Measurements from ENCODE around the gene MUC16.

MUC16 gene

GRCh38 chr19:9052894-9053293 is 42.7 kb upstream of the MUC16 start:
- no peak overlapping the region for H3K4me3 ChIP-seq (ENCODE audit: low read depth, low read length)
- no peak for DNase-seq (ENCODE audit: low read depth)
- TF ChIP-seq CTCF (IDR thresholded peaks at IDR 0.05; ENCODE audit: low read depth, low read length, missing control alignments): no peak
- in situ Hi-C loops (cut with HindIII; ENCODE audit: low sequenced_read_pairs): no loop called here

GRCh38 chr19:9046694-9047093 is 36.5 kb upstream of the MUC16 start:
- TF ChIP-seq CTCF (IDR thresholded peaks at IDR 0.05; ENCODE audit: low read depth, low read length, missing control alignments): no peak
- DNase-seq (ENCODE audit: low read depth): no peak
- in situ Hi-C loops (cut with HindIII; ENCODE audit: low sequenced_read_pairs): no loop called here
- H3K4me3 ChIP-seq (ENCODE audit: low read depth, low read length): no peak overlapping the region

DNA sequence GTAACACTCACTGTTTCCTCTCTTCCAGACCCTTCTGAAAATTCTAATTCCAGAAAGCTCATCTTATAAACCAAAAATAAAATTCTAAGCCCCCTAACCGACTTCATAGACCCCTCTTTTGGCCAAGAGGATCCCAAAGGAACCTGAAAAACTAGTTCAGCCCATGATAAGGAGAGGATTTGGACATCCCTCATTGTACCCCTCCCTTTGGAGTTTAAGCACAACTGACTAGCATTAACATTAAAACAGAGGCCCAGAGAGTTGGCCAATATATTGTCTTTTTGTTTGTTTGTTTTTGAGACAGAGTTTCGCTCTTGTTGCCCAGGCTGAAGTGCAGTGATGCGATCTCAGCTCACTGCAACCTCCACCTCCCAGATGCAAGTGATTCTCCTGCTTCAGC is 34.2 kb upstream of the MUC16 start:
- H3K4me3 ChIP-seq (ENCODE audit: low read depth, low read length): no peak overlapping the region
- in situ Hi-C loops (cut with HindIII; ENCODE audit: low sequenced_read_pairs): no loop called here
- DNase-seq (ENCODE audit: low read depth): no peak
- no peak for TF ChIP-seq CTCF (IDR thresholded peaks at IDR 0.05; ENCODE audit: low read depth, low read length, missing control alignments)

GRCh38 chr19:9043524-9043923 is 33.3 kb upstream of the MUC16 start:
- TF ChIP-seq CTCF (IDR thresholded peaks at IDR 0.05; ENCODE audit: low read depth, low read length, missing control alignments): no peak
- in situ Hi-C loops (cut with HindIII; ENCODE audit: low sequenced_read_pairs): no loop called here
- DNase-seq (ENCODE audit: low read depth): no peak
- H3K4me3 ChIP-seq (ENCODE audit: low read depth, low read length): no peak overlapping the region

DNA sequence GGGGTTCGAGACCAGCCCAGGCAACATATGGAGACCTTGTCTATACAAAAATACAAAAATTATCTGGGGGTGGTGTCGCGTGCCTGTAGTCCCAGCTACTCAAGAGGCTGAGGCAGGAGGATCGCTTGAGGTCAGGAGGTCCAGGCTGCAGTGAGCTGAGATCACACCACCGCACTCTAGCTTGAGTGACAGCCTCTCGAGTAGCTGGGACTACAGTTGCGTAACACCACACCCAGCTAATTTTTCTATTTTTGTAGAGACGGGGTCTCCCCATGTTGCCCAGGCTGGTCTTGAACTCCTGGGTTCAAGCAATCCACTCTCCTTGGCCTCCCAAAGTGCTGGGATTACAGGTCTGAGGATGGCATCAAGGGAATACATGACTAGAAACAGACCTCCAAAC is 30.8 kb upstream of the MUC16 start:
- no peak overlapping the region for H3K4me3 ChIP-seq (ENCODE audit: low read depth, low read length)
- TF ChIP-seq CTCF (IDR thresholded peaks at IDR 0.05; ENCODE audit: low read depth, low read length, missing control alignments): no peak
- in situ Hi-C loops (cut with HindIII; ENCODE audit: low sequenced_read_pairs): no loop called here
- DNase-seq (ENCODE audit: low read depth): no peak

DNA sequence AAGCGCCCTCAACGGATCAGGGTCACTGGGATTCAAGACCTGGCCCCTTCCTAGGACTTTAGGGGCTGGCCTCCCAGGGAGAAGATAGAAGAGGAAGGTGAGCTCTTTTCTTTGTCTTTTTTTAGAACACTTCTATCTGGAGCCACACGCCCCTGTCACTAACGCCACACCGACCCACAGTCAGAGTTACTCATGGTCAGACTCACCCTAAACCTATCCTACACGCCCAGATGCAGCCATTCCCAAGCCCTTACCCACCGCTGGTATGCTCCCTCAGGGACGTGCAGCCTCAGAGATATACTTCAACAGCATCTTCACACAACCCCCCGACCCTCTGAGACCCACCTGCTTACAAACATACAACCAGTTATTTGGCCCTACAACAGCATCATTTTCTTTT is 29.9 kb upstream of the MUC16 start:
- in situ Hi-C loops (cut with HindIII; ENCODE audit: low sequenced_read_pairs): no loop called here

More for the DNA sequence above, 29.9 kb upstream of the MUC16 start:
- no peak overlapping the region for H3K4me3 ChIP-seq (ENCODE audit: low read depth, low read length)
- DNase-seq (ENCODE audit: low read depth): no peak
- TF ChIP-seq CTCF (IDR thresholded peaks at IDR 0.05; ENCODE audit: low read depth, low read length, missing control alignments): no peak

Data from astrocyte of the cerebellum (primary cell).